IMR-90 (cell line): ENCODE results near the gene NOP14. TPM values are rescaled to one million over a fixed set of nuclear protein-coding genes. Genes with fewer than 3 reads are reported as not detected.

Experiments used
- ATAC-seq: fragments of 200-7000 bp; cut with Tn5 transposase; 2 replicates; pipeline ENCODE4 v1.9.1; 2020; ENCODE audit warnings: low read depth, mild to moderate bottlenecking, moderate library complexity
- BruUV-seq: library from RNA; stranded (reverse); fragments of 400-500 nt; replicated peaks from 2 replicates; lab custom pipeline; 2021; lab: Mats Ljungman, UMichigan
- CTCF ChIA-PET: fragments of 300-600 bp; formaldehyde crosslinking; extraction: SDS; loops from one replicate; lab custom pipeline; 2021; ENCODE audit warnings: antibody characterized with exemption; lab: Yijun Ruan, JAX
- POLR2A ChIA-PET: fragments of 300-600 bp; sonication (Branson Sonifier 250); formaldehyde crosslinking; loops from one replicate; lab custom pipeline; 2022; ENCODE audit warnings: antibody characterized with exemption; ENCODE audit not compliant: unreplicated experiment; lab: Charles Lee
- DNase-seq: peaks from one replicate; pipeline ENCODE4 v3.0.0; 2013
- H2AFZ ChIP-seq: replicated peaks from 2 replicates; pipeline ENCODE3; 2013; ENCODE audit warnings: low read length, mild to moderate bottlenecking; ENCODE audit not compliant: poor library complexity
- H2AK5ac ChIP-seq: 2 replicates; pipeline ENCODE4 v1.6.1; 2013; ENCODE audit warnings: low read depth, low read length, inconsistent platforms
- H2AK9ac ChIP-seq: replicated peaks from 2 replicates; pipeline ENCODE3; 2013; ENCODE audit warnings: mild to moderate bottlenecking, low read depth, low read length, moderate library complexity; ENCODE audit not compliant: poor library complexity
- H2BK120ac ChIP-seq: 2 replicates; pipeline ENCODE4 v1.6.1; 2013; ENCODE audit warnings: low read depth, low read length, inconsistent platforms
- H2BK15ac ChIP-seq: 3 replicates; pipeline ENCODE4 v1.6.1; 2013; ENCODE audit warnings: low read depth, low read length, inconsistent platforms
- H2BK20ac ChIP-seq: 2 replicates; pipeline ENCODE4 v1.6.1; 2013; ENCODE audit warnings: low read depth, mild to moderate bottlenecking, inconsistent platforms, low read length, moderate library complexity
- H2BK5ac ChIP-seq: 2 replicates; pipeline ENCODE4 v1.6.1; 2013; ENCODE audit warnings: mild to moderate bottlenecking, low read depth, low read length, inconsistent platforms; ENCODE audit not compliant: poor library complexity, severe bottlenecking
- H3K14ac ChIP-seq: replicated peaks from 2 replicates; pipeline ENCODE4 v1.6.1; 2013; ENCODE audit warnings: low read depth, low read length, inconsistent platforms
- H3K18ac ChIP-seq: 2 replicates; pipeline ENCODE4 v1.6.1; 2013; ENCODE audit warnings: low read depth, low read length, control low read depth
- H3K23ac ChIP-seq: 2 replicates; pipeline ENCODE4 v1.6.1; 2013; ENCODE audit warnings: low read depth, low read length, inconsistent platforms
- H3K27ac ChIP-seq: 2 replicates; pipeline ENCODE4 v1.5.1; 2013; ENCODE audit warnings: mild to moderate bottlenecking, control low read depth, low read length; ENCODE audit not compliant: insufficient read depth
- H3K27me3 ChIP-seq: 2 replicates; pipeline ENCODE4 v1.6.1; 2013; ENCODE audit warnings: low read length; ENCODE audit not compliant: control insufficient read depth, insufficient read depth
- H3K36me3 ChIP-seq: 2 replicates; pipeline ENCODE4 v1.6.1; 2013; ENCODE audit warnings: low read length, mixed read lengths; ENCODE audit not compliant: control insufficient read depth, insufficient read depth
- H3K4ac ChIP-seq: 2 replicates; pipeline ENCODE4 v1.6.1; 2013; ENCODE audit warnings: low read depth, low read length, inconsistent platforms
- H3K4me1 ChIP-seq: 2 replicates; pipeline ENCODE4 v1.6.1; 2013; ENCODE audit warnings: low read length, mixed read lengths; ENCODE audit not compliant: control insufficient read depth, insufficient read depth
- H3K4me2 ChIP-seq: 2 replicates; pipeline ENCODE4 v1.6.1; 2013; ENCODE audit warnings: low read depth, mild to moderate bottlenecking, control low read depth, low read length, moderate library complexity
- H3K4me3 ChIP-seq: 2 replicates; pipeline ENCODE4 v1.5.1; 2013; ENCODE audit warnings: low read depth, mild to moderate bottlenecking, control low read depth, low read length, moderate library complexity; ENCODE audit not compliant: insufficient read depth
- H3K56ac ChIP-seq: 2 replicates; pipeline ENCODE4 v1.6.1; 2013; ENCODE audit warnings: low read length, inconsistent platforms; ENCODE audit not compliant: insufficient read depth; ENCODE audit errors: extremely low read depth
- H3K79me1 ChIP-seq, 2 experiments: 2 replicates each; pipeline ENCODE4 v1.6.1; 2013; ENCODE audit warnings: low read length in 2 of 2, inconsistent platforms in 1 of 2, low read depth in 1 of 2
- H3K9ac ChIP-seq: 2 replicates; pipeline ENCODE4 v1.6.1; 2013; ENCODE audit warnings: low read depth, low read length, control low read depth
- H3K9me1 ChIP-seq: 2 replicates; pipeline ENCODE4 v1.6.1; 2013; ENCODE audit warnings: low read length, inconsistent platforms; ENCODE audit not compliant: insufficient read depth
- H3K9me3 ChIP-seq: 2 replicates; pipeline ENCODE4 v1.6.1; 2013; ENCODE audit warnings: low read length; ENCODE audit not compliant: control insufficient read depth, insufficient read depth
- H4K20me1 ChIP-seq: 2 replicates; pipeline ENCODE4 v1.6.1; 2013; ENCODE audit warnings: low read length, inconsistent platforms; ENCODE audit not compliant: insufficient read depth
- H4K5ac ChIP-seq: 2 replicates; pipeline ENCODE4 v1.6.1; 2013; ENCODE audit warnings: mild to moderate bottlenecking, low read depth, low read length, control low read depth
- H4K8ac ChIP-seq, 2 experiments: 2 replicates each; pipeline ENCODE4 v1.6.1; 2013; ENCODE audit warnings: low read depth in 2 of 2, low read length in 2 of 2, control low read depth in 1 of 2, inconsistent platforms in 1 of 2
- H4K91ac ChIP-seq: 2 replicates; pipeline ENCODE4 v1.6.1; 2013; ENCODE audit warnings: low read depth, low read length, inconsistent platforms; ENCODE audit not compliant: insufficient read depth
- BHLHE40 ChIP-seq: fragments of 150-350 bp; IDR thresholded peaks from 2 replicates; pipeline ENCODE4 v1.6.1; 2016; ENCODE audit warnings: mild to moderate bottlenecking, low read depth, low read length
- CEBPB ChIP-seq: IDR thresholded peaks from 2 replicates; pipeline ENCODE4 v1.6.1; 2012; ENCODE audit warnings: low read depth, low read length, improper control_type of control experiment
- CHD1 ChIP-seq: IDR thresholded peaks from 2 replicates; pipeline ENCODE4 v1.6.1; 2012; ENCODE audit warnings: low read depth, low read length, improper control_type of control experiment
- FOS ChIP-seq: fragments of 150-350 bp; IDR thresholded peaks from 2 replicates; pipeline ENCODE4 v1.6.1; 2016; ENCODE audit warnings: low read depth, low read length
- MAFK ChIP-seq: IDR thresholded peaks from 2 replicates; pipeline ENCODE4 v1.6.1; 2012; ENCODE audit warnings: low read depth, low read length, improper control_type of control experiment
- MAZ ChIP-seq: IDR thresholded peaks from 2 replicates; pipeline ENCODE4 v1.6.1; 2012; ENCODE audit warnings: low read depth, mild to moderate bottlenecking, low read length, improper control_type of control experiment, moderate library complexity, borderline replicate concordance
- MXI1 ChIP-seq: IDR thresholded peaks from 2 replicates; pipeline ENCODE4 v1.6.1; 2012; ENCODE audit warnings: low read depth, mild to moderate bottlenecking, low read length, moderate library complexity, borderline replicate concordance
- NFE2L2 ChIP-seq: fragments of 150-350 bp; IDR thresholded peaks from 2 replicates; pipeline ENCODE4 v1.6.1; 2016; ENCODE audit warnings: low read depth, mild to moderate bottlenecking, low read length
- POLR2A ChIP-seq: IDR thresholded peaks from 2 replicates; pipeline ENCODE4 v1.6.1; 2012; ENCODE audit warnings: mild to moderate bottlenecking, low read depth, low read length
- RCOR1 ChIP-seq: IDR thresholded peaks from 2 replicates; pipeline ENCODE4 v1.6.1; 2012; ENCODE audit warnings: mild to moderate bottlenecking, low read length, improper control_type of control experiment; ENCODE audit not compliant: insufficient replicate concordance
- RFX5 ChIP-seq: IDR thresholded peaks from 2 replicates; pipeline ENCODE4 v1.8.0; 2012; ENCODE audit warnings: low read depth, mild to moderate bottlenecking, low read length, moderate library complexity
- SMC3 ChIP-seq: fragments of 150-350 bp; IDR thresholded peaks from 2 replicates; pipeline ENCODE4 v1.6.1; 2016; ENCODE audit warnings: low read depth, mild to moderate bottlenecking, antibody characterized with exemption, low read length, moderate library complexity
- WGBS, 2 experiments: methylation state at CpG; one replicate each; pipeline versions ENCODE4 v1.1.5 to v1.1.7; 2013; ENCODE audit warnings: missing lambda C conversion rate in 2 of 2; ENCODE audit not compliant: insufficient read length in 1 of 2; ENCODE audit errors: extremely low coverage in 2 of 2; 5-methylcytosine and 5-hydroxymethylcytosine counted together
- dilution Hi-C: fragments of 300-500 bp; cut with HindIII; formaldehyde crosslinking; loops from one replicate; pipeline ENCODE4 v1.14.3; 2018; ENCODE audit warnings: low sequenced_read_pairs; ENCODE audit not compliant: unreplicated experiment
- in situ Hi-C: fragments of 300-500 bp; cut with MboI; formaldehyde crosslinking; loops from 3 replicates; pipeline ENCODE4 v1.14.3; 2019; ENCODE audit warnings: low sequenced_read_pairs, inconsistent platforms, mixed read lengths
- intact Hi-C: fragments of 100-400 bp; cut with micrococcal nuclease; formaldehyde crosslinking; loops from 2 replicates; pipeline ENCODE4 v1.10.0; 2022
- polyA plus RNA-seq, 3 experiments: library from polyadenylated mRNA; depleted of rRNA; stranded (reverse); fragments of >200 nt; gene quantifications; 2 replicates each; pipeline ENCODE4 v1.2.3, GENCODE V29; 2012; ENCODE audit warnings: low replicate concordance in 1 of 3
- total RNA-seq: library from RNA; depleted of rRNA; stranded (reverse); fragments of >200 nt; gene quantifications from 2 replicates; pipeline ENCODE4 v1.2.3, GENCODE V29; 2012
- TF ChIP-seq, protein P1 (sequence below): fragments of 150-350 bp; IDR thresholded peaks from 2 replicates; pipeline ENCODE4 v1.6.1; 2016; ENCODE audit warnings: low read depth, mild to moderate bottlenecking, low read length, moderate library complexity, borderline replicate concordance

Gene NOP14
- total and polyA plus RNA-seq, 2 of the 4 experiments (the other 2 are of a cell fraction): 10.9 to 12.6 TPM

DNA sequence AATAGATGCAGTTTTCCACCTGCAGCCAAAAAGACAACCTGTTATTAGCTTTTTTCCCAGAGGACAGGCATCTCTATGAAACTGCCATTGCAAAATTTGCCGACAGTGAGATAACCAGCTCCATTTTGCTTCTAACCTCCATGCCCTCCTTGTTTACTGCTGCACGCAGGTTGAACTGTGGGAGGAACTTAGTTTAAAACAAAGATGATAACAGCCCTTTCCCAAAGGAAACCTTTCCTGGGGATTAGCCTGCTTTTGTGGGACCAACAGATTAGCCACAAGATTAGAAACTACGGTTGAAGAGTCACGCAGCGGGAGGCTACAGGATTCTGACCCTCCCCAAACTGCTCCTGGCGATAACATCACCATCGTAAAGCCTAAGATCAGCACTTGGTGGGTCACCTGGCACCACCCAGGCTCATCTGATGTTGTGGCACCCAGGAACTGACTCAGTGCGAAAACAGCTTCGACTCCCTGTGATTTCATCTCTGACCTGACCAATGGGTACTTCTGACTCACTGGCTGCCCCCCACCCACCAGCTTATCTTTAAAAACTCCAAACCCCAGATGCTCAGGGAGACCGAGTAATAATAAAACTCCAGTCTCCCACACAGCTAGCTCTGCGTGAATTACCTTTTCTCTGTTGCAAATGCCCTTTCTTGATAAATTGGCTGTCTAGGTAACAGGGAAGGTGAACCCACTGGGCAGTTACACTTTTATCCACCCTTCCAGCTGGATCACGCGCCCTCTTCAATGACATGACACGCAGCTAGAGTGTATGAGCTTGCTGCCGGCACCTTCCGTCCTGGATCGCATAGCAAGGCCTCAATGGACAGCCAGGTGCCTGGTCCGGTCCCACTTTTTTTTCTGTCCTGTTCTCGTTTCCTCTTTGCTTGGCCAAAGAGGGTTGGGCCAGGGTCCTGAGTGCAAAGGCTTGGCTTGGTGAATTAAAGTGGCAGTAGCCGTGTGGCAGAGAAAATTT, 27.2 kb downstream of the NOP14 start:
- CTCF ChIA-PET: interaction anchor here (0.6 kb wide), 1 partner anchor 184 kb away, joined by 4 read pairs; no protein-coding TSS in a partner anchor

More for the DNA sequence above, 27.2 kb downstream of the NOP14 start:
- no peak overlapping the region for H2BK20ac ChIP-seq
- intact Hi-C loops (loop anchor here (2.0 kb wide), 1 partner anchor 171 kb away; no protein-coding TSS in a partner anchor), in situ Hi-C loops (no loop called here), dilution Hi-C loops (no loop called here)
- peaks cover 59% of the 10 kb centered on the region for H3K36me3 ChIP-seq
- H4K91ac ChIP-seq: no peak overlapping the region
- no peak overlapping the region for H2AFZ ChIP-seq
- H4K5ac ChIP-seq: peak overlapping the region; percentile 61; the same call in 1 of the 2 replicates
- POLR2A ChIA-PET: no interaction called here
- no peak for TF ChIP-seq RCOR1
- no peak for TF ChIP-seq CHD1
- TF ChIP-seq POLR2A: no peak
- TF ChIP-seq BHLHE40: no peak
- no peak for TF ChIP-seq MAFK
- TF ChIP-seq, protein P1, sequence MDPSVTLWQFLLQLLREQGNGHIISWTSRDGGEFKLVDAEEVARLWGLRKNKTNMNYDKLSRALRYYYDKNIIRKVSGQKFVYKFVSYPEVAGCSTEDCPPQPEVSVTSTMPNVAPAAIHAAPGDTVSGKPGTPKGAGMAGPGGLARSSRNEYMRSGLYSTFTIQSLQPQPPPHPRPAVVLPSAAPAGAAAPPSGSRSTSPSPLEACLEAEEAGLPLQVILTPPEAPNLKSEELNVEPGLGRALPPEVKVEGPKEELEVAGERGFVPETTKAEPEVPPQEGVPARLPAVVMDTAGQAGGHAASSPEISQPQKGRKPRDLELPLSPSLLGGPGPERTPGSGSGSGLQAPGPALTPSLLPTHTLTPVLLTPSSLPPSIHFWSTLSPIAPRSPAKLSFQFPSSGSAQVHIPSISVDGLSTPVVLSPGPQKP: no peak
- TF ChIP-seq CEBPB: no peak
- TF ChIP-seq RFX5: no peak
- no peak for TF ChIP-seq FOS
- no peak for TF ChIP-seq SMC3
- TF ChIP-seq MAZ: no peak
- no peak for TF ChIP-seq NFE2L2
- no peak for TF ChIP-seq MXI1
- peak overlapping the region; percentile 84 for H3K23ac ChIP-seq
- no TSS peak for BruUV-seq
- H3K27ac ChIP-seq: peak overlapping the region; percentile 94
- peak overlapping the region in 1 of 2 experiments; percentile 50; a peak in 1 of 4 replicates for H4K8ac ChIP-seq
- no peak overlapping the region for H3K4ac ChIP-seq
- DNase-seq (no peak), ATAC-seq (no peak)
- no peak overlapping the region for H2BK5ac ChIP-seq
- WGBS, 2 experiments: 86% methylated on average over 12 of the region's 20 CpGs; no CpG with 5 or more reads in 1 of the 2 experiments
- H2AK9ac ChIP-seq: peak overlapping the region; percentile 99
- peak overlapping the region; percentile 100 for H3K4me2 ChIP-seq
- no peak overlapping the region for H3K56ac ChIP-seq
- H3K79me1 ChIP-seq: peaks cover 33 to 83% of the 10 kb centered on the region in 2 experiments; a peak in 3 of 4 replicates
- H4K20me1 ChIP-seq: peaks cover 50% of the 10 kb centered on the region
- no peak overlapping the region for H2BK120ac ChIP-seq
- H3K4me1 ChIP-seq: peaks cover 16% of the 10 kb centered on the region
- H2AK5ac ChIP-seq: peak overlapping the region; percentile 85
- peak overlapping the region; percentile 61; the same call in 1 of the 2 replicates for H3K14ac ChIP-seq
- H3K4me3 ChIP-seq: peak overlapping the region; percentile 95
- H3K18ac ChIP-seq: no peak overlapping the region
- peaks cover 9% of the 10 kb centered on the region; the same call in 1 of the 2 replicates for H3K9me1 ChIP-seq
- no peaks in the 10 kb centered on the region for H3K9me3 ChIP-seq
- H3K9ac ChIP-seq: peak overlapping the region; percentile 91
- H3K27me3 ChIP-seq: no peaks in the 10 kb centered on the region
- no peak overlapping the region for H2BK15ac ChIP-seq
